HL-60 (cell line): Measurements from ENCODE around the gene RPS27L.

Source experiments
- DNase-seq, 2 experiments: peaks; one replicate each; pipeline ENCODE4 v3.0.0-alpha.2; 2010 to 2020; ENCODE audit warnings: low read depth in 1 of 2, low spot score in 1 of 2
- H3K27ac ChIP-seq: fragments of 250-450 bp; sonication (Bioruptor Pico); replicated peaks from 2 replicates; pipeline ENCODE4 v1.5.1; 2020; ENCODE audit warnings: mild to moderate bottlenecking, moderate library complexity
- H3K27me3 ChIP-seq: fragments of 250-450 bp; sonication (Bioruptor Pico); 2 replicates; pipeline ENCODE4 v1.5.1; 2021; ENCODE audit warnings: mild to moderate bottlenecking, moderate library complexity; ENCODE audit not compliant: insufficient read depth, poor library complexity, severe bottlenecking
- H3K4me3 ChIP-seq: replicated peaks from 2 replicates; pipeline ENCODE4 v1.5.1; 2011; ENCODE audit warnings: mild to moderate bottlenecking, control low read depth, low read length; ENCODE audit not compliant: insufficient read depth
- GABPA ChIP-seq: IDR thresholded peaks from 2 replicates; pipeline ENCODE4 v1.6.1; 2012; ENCODE audit warnings: low read depth
- POLR2AphosphoS5 ChIP-seq: IDR thresholded peaks from 2 replicates; pipeline ENCODE4 v1.6.1; 2012; ENCODE audit warnings: low read depth
- REST ChIP-seq: IDR thresholded peaks from 2 replicates; pipeline ENCODE4 v1.6.1; 2012; ENCODE audit warnings: low read depth; ENCODE audit not compliant: insufficient replicate concordance
- SPI1 ChIP-seq: IDR thresholded peaks from 2 replicates; pipeline ENCODE4 v1.6.1; 2012; ENCODE audit warnings: low read depth, mild to moderate bottlenecking, borderline replicate concordance
- TF ChIP-seq, protein P1 (sequence below): IDR thresholded peaks from one replicate; pipeline ENCODE4 v1.5.1; 2011; ENCODE audit warnings: low read length, control low read depth, inconsistent platforms; ENCODE audit not compliant: insufficient read depth

RPS27L gene

GRCh38 chr15:63146684-63147083, 10.6 kb downstream of the RPS27L start:
- H3K27ac ChIP-seq, result no peak overlapping the region
- no peak overlapping the region for H3K4me3 ChIP-seq
- TF ChIP-seq POLR2AphosphoS5, result no peak
- no peak for TF ChIP-seq SPI1
- no peak for TF ChIP-seq GABPA
- no peak for TF ChIP-seq REST
- TF ChIP-seq, protein P1, sequence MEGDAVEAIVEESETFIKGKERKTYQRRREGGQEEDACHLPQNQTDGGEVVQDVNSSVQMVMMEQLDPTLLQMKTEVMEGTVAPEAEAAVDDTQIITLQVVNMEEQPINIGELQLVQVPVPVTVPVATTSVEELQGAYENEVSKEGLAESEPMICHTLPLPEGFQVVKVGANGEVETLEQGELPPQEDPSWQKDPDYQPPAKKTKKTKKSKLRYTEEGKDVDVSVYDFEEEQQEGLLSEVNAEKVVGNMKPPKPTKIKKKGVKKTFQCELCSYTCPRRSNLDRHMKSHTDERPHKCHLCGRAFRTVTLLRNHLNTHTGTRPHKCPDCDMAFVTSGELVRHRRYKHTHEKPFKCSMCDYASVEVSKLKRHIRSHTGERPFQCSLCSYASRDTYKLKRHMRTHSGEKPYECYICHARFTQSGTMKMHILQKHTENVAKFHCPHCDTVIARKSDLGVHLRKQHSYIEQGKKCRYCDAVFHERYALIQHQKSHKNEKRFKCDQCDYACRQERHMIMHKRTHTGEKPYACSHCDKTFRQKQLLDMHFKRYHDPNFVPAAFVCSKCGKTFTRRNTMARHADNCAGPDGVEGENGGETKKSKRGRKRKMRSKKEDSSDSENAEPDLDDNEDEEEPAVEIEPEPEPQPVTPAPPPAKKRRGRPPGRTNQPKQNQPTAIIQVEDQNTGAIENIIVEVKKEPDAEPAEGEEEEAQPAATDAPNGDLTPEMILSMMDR, result no peak
- DNase-seq, result peak in 1 of 2 experiments; percentile 7
- no peaks in the 10 kb centered on the region for H3K27me3 ChIP-seq

GRCh38 chr15:63145426-63145825, 11.9 kb downstream of the RPS27L start:
- no peak for TF ChIP-seq POLR2AphosphoS5
- TF ChIP-seq, protein P1, result no peak
- no peak for TF ChIP-seq SPI1
- TF ChIP-seq REST, result no peak
- TF ChIP-seq GABPA, result no peak
- DNase-seq, result no peak
- no peaks in the 10 kb centered on the region for H3K27me3 ChIP-seq
- no peak overlapping the region for H3K27ac ChIP-seq
- H3K4me3 ChIP-seq, result no peak overlapping the region

- H3K27me3 ChIP-seq, result no peaks in the 10 kb centered on the region
- H3K4me3 ChIP-seq, result no peak overlapping the region
- no peak for DNase-seq
- TF ChIP-seq POLR2AphosphoS5 (no peak), REST (no peak), GABPA (no peak)
- TF ChIP-seq, protein P1, result no peak
- no peak overlapping the region for H3K27ac ChIP-seq
These were observed 16.3 kb downstream of the RPS27L start for GRCh38 chr15:63140936-63141335.
